Measurements from ENCODE around the gene SETBP1.

The SETBP1 gene

DNA sequence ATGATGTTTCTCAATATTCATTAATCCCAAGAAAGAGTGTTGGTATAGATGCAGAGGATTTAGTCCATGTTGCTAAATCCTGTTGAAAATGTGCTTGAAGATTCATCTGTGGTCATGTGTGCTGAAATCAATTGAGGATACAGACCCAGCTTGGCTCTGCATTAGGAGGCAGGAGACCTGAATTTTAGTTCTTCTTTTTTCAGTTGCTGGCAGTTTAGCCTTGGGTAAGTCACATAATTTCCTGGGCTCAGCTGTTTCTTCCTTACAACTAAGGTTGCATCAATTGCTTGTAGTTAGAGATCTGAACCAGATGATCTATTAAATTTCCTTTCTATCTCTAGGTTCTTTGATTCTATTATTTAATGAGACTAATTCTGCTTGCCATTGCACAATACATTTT is 54.4 kb downstream of the SETBP1 start:
- TF ChIP-seq, protein P1, sequence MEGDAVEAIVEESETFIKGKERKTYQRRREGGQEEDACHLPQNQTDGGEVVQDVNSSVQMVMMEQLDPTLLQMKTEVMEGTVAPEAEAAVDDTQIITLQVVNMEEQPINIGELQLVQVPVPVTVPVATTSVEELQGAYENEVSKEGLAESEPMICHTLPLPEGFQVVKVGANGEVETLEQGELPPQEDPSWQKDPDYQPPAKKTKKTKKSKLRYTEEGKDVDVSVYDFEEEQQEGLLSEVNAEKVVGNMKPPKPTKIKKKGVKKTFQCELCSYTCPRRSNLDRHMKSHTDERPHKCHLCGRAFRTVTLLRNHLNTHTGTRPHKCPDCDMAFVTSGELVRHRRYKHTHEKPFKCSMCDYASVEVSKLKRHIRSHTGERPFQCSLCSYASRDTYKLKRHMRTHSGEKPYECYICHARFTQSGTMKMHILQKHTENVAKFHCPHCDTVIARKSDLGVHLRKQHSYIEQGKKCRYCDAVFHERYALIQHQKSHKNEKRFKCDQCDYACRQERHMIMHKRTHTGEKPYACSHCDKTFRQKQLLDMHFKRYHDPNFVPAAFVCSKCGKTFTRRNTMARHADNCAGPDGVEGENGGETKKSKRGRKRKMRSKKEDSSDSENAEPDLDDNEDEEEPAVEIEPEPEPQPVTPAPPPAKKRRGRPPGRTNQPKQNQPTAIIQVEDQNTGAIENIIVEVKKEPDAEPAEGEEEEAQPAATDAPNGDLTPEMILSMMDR (IDR thresholded peaks at IDR 0.05; ENCODE audit: control insufficient read depth, extremely low read depth, insufficient read depth): no peak
- DNase-seq (ENCODE audit: low read depth): no peak
- no peak overlapping the region for H3K4me3 ChIP-seq (ENCODE audit: low read depth, low read length)

DNA sequence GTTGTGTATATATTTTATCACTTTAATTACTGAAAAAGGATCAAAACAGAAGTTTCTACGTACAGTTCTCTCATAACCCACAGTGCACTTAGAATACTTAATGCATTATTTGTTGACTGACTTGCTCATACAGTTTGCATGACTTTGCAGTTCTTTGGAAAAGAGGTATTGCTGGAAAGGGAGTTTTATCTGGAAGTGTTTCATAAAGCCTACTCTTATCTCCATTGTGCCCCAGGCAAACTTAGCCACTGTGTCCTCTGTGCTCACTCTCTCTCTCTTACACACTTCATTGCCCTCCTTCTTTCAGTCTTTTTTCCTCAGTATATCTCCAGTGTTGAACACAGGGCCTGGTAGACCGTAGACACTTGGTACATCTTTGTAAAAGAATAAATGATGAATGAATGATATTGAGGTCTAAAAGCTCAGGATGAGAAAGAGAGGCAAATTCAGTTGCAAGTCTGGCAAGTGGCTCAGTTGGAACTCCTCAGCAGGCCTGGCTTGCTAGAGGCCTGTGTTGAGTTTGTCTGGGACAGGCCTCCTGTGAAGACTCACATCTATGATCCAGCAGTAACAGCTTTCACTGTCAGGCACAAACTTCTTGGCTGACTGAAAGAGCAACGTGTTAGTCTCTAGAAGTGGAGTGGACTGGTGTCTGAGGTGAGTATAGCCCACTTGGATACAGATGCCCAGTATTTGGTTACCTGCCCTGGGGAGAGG is 56.1 kb downstream of the SETBP1 start:
- TF ChIP-seq, protein P1 (IDR thresholded peaks at IDR 0.05; ENCODE audit: control insufficient read depth, extremely low read depth, insufficient read depth): no peak
- no peak overlapping the region for H3K4me3 ChIP-seq (ENCODE audit: low read depth, low read length)
- no peak for DNase-seq (ENCODE audit: low read depth)

DNA sequence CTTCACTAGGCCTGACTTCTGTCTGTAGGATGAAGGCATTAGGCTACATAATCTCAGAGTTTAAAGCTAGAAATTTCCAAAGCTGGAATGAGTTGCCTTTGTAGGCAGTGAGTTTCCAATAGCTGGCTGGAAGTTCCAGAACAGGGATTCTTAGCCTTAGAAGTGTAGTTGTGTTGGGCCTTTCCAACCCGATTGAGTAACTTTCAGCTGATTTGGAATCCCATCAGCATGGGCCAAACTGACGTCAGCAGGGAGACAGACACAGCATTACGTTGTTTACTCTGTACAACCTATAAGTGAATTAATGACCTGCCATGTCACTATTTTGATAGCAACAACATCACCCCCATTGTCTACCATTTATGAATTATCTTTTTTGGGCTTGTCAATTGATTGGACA is 56.9 kb downstream of the SETBP1 start:
- TF ChIP-seq, protein P1 (IDR thresholded peaks at IDR 0.05; ENCODE audit: control insufficient read depth, extremely low read depth, insufficient read depth): no peak
- H3K4me3 ChIP-seq (ENCODE audit: low read depth, low read length): no peak overlapping the region
- DNase-seq (ENCODE audit: low read depth): no peak

DNA sequence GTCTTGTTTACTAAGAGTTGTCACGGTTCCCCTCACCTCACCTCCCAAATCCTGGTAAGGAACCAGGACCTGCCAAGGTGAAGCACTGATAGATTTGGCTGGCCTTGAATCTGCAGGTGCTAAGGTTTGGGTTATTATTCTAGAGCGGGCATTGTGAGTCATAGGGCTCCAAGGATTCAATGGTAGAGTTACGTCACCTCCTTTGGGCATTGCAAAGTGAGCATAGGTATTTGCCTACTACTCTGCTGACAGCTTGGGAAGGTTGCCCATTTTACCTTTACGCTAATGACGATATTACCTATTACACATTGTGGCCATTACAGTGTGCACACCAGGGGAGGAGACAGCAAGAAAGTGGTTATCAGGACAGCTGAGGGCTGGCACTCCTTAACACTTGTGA is 59.3 kb downstream of the SETBP1 start:
- H3K4me3 ChIP-seq (ENCODE audit: low read depth, low read length): no peak overlapping the region
- DNase-seq (ENCODE audit: low read depth): no peak
- TF ChIP-seq, protein P1 (IDR thresholded peaks at IDR 0.05; ENCODE audit: control insufficient read depth, extremely low read depth, insufficient read depth): no peak

DNA sequence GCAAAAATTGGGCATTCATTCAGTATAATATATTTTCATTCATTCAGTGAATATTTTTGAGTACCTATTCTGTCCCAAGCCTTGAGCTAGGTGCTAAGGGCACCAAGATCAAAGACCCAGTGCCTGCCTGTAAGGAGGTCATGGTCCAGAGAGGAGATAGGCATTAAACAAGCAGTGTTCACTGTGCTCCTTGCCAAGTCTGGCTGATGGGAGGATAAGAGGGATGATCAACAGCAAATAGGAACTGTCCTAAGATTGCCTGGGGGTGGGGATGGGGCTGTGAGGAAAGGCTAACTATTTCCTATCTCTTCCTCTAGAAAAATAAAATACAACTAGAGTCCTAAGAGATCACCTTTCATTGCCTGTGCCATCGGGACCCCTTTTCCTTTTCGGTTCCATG is 60.4 kb downstream of the SETBP1 start:
- H3K4me3 ChIP-seq (ENCODE audit: low read depth, low read length): no peak overlapping the region
- TF ChIP-seq, protein P1 (IDR thresholded peaks at IDR 0.05; ENCODE audit: control insufficient read depth, extremely low read depth, insufficient read depth): no peak
- DNase-seq (ENCODE audit: low read depth): no peak

DNA sequence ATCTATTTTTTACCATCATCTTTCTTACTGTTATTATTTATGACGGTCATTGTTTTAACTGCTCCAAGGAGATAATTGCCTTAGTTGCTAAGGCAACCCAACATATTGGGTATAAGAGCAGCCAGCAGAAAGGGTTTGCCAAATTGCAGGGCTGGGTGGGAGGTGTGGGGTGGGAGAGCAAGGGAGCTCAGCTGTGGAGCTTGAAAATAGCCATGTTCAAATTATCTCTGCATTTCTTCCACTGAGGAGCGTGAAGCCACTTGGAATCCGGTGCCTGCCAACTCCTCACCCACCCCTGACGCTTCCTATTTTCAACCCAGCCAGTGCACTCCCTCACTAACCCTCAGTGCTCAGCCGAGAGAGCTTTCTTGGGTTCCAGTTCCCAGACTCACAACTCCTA is 60.8 kb downstream of the SETBP1 start:
- no peak overlapping the region for H3K4me3 ChIP-seq (ENCODE audit: low read depth, low read length)
- TF ChIP-seq, protein P1 (IDR thresholded peaks at IDR 0.05; ENCODE audit: control insufficient read depth, extremely low read depth, insufficient read depth): no peak
- no peak for DNase-seq (ENCODE audit: low read depth)

DNA sequence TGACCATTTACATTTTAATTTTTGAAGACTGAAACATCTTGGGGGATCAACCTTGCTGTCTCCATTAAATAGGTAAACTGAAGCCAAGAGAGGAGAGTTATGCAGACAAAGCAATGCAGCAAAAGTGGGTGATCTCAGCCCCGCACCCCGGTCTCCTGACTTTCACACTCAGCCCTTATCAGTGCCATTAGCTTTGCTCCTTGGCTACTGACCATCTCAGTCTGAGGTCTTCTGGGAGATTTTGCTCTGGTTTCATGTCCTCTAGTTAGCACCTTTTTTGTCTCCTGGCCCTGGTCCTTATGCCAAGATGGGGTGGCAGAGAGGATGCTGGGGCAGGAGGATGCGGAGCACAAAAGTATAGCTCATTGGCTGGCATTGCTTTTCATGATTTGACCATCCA is 61.4 kb downstream of the SETBP1 start:
- H3K4me3 ChIP-seq (ENCODE audit: low read depth, low read length): no peak overlapping the region
- TF ChIP-seq, protein P1 (IDR thresholded peaks at IDR 0.05; ENCODE audit: control insufficient read depth, extremely low read depth, insufficient read depth): no peak
- no peak for DNase-seq (ENCODE audit: low read depth)
